Ovary (tissue), 9 donors: ENCODE measurements around the gene TENM3. TPM values are rescaled to one million over a fixed set of nuclear protein-coding genes. Genes with fewer than 3 reads are reported as not detected.

Source experiments
- DNase-seq, 5 donors: peaks; one replicate each; pipeline ENCODE4 v3.0.0-alpha.2; 2019 to 2020
- H3K27ac ChIP-seq, 2 donors: fragments of 200-600 bp; one replicate each; pipeline versions ENCODE4 v1.5.1 to v1.8.0; 2019 to 2022
- H3K27me3 ChIP-seq: fragments of 200-600 bp; one replicate; pipeline ENCODE4 v1.8.0; 2022
- H3K36me3 ChIP-seq: fragments of 200-600 bp; sonication (generic); one replicate; pipeline ENCODE4 v1.5.1; 2019
- H3K4me1 ChIP-seq: one replicate; pipeline ENCODE4 v1.8.1; 2013; ENCODE audit warnings: mild to moderate bottlenecking, moderate library complexity; ENCODE audit not compliant: insufficient read depth
- H3K4me3 ChIP-seq: fragments of 200-600 bp; sonication (generic); one replicate; pipeline ENCODE4 v1.5.1; 2017
- H3K9me3 ChIP-seq, 2 donors: fragments of 200-600 bp in 1 of 2; sonication (generic) in 1 of 2; one replicate each; pipeline versions ENCODE4 v1.5.1 to v1.8.1; 2013 to 2019; ENCODE audit warnings: mild to moderate bottlenecking in 1 of 2, moderate library complexity in 1 of 2
- EP300 ChIP-seq: sonication (generic); formaldehyde crosslinking; IDR thresholded peaks from one replicate; pipeline ENCODE4 v1.6.1; 2017; ENCODE audit warnings: antibody characterized with exemption
- POLR2A ChIP-seq: fragments of 450-650 bp; IDR thresholded peaks from one replicate; pipeline ENCODE4 v1.6.1; 2017; ENCODE audit warnings: antibody characterized with exemption, mild to moderate bottlenecking, moderate library complexity
- WGBS, 3 donors: extraction: QIAGEN DNeasy Blood & Tissue Kit in 1 of 3; methylation state at CpG; one replicate each; pipeline versions ENCODE4 v1.1.5 to v1.1.7; 2013 to 2017; 5-methylcytosine and 5-hydroxymethylcytosine counted together
- intact Hi-C, 4 donors: fragments of 100-400 bp; cut with DNase I; formaldehyde crosslinking; loops; one replicate each; pipeline versions ENCODE4 v1.11.0 to v1.15.1; 2022 to 2023
- polyA plus RNA-seq, 2 donors: library from polyadenylated mRNA; stranded (reverse); fragments of 200-250 nt in 1 of 2; fragments of 350-450 nt in 1 of 2; fragmentation: Illumina TruSeq in 1 of 2; extraction: RNeasy Lipid Tissue Mini Kit (QIAGEN cat#74804) in 1 of 2; gene quantifications; one replicate each; pipeline ENCODE4 v1.2.3, GENCODE V29; 2013 to 2014
- total RNA-seq, 7 donors: library from RNA; depleted of rRNA in 2 of 7; stranded (reverse); fragments of >200 nt in 2 of 7; fragmentation: NEBNext Ultra II Directional in 3 of 7; extraction: Animal tissue kit (Norgen Biotek cat#: 25700) in 3 of 7; gene quantifications; one replicate each; pipeline versions ENCODE4 v1.1.0 to v1.2.4, GENCODE V29; 2016 to 2023
- TF ChIP-seq, protein P1 (sequence below), 3 donors: fragments of 450-650 bp in 2 of 3; fragments of 200-600 bp in 1 of 3; IDR thresholded peaks; one replicate each; pipeline versions ENCODE4 v1.5.1 to v1.8.0; 2016 to 2022; ENCODE audit warnings: antibody characterized with exemption in 3 of 3, mild to moderate bottlenecking in 1 of 3
- donor health status: DM: no; HTN: no; CAD: no; lungs with moderate emphysema.
- donor health status: DM: no; HTN: no; CAD: no.
- donor health status: Bipolar disorder and iron deficiency.
- donor health status: DM: yes; HTN: yes; CAD: no.
- donor health status: DM: no; HTN: no; CAD: no.
- donor health status: DM: yes; HTN: yes; CAD: no.

TENM3 gene
- total and polyA plus RNA-seq, 9 donors = 0.82 to 16.1 (median 5.7) TPM

DNA sequence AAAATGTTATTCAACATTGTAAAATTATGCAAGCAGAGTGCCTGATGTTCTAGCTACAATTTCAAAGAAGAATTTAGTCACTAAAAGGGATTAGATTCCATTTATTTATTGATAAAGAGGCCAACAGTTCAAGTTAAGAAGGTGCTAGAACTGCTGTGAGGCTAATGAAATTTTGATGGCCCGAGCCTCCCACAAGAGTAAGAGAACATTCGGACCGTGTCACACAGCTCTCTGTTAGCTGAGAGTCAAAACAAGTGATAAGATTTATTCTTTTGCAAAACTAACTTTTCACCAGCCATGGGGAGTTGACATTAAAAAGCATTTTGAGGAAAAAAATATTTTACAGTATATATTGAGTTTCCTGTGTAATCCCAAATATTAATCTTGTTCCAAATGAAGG is 106.8 kb downstream of the TENM3 start:
- DNase-seq = no peak
- Histone ChIP-seq H3K27ac (no peak overlapping the region), H3K9me3 (no peaks in the 10 kb centered on the region), H3K36me3 (no peaks in the 10 kb centered on the region), H3K4me3 (no peak overlapping the region), H3K27me3 (no peaks in the 10 kb centered on the region), H3K4me1 (no peaks in the 10 kb centered on the region)
- intact Hi-C loops = no loop called here
- WGBS, 3 donors = 6 to 28% (median 6%) methylated on average over 3 of the region's 3 CpGs
- TF ChIP-seq EP300 (no peak), POLR2A (no peak)
- TF ChIP-seq, protein P1, sequence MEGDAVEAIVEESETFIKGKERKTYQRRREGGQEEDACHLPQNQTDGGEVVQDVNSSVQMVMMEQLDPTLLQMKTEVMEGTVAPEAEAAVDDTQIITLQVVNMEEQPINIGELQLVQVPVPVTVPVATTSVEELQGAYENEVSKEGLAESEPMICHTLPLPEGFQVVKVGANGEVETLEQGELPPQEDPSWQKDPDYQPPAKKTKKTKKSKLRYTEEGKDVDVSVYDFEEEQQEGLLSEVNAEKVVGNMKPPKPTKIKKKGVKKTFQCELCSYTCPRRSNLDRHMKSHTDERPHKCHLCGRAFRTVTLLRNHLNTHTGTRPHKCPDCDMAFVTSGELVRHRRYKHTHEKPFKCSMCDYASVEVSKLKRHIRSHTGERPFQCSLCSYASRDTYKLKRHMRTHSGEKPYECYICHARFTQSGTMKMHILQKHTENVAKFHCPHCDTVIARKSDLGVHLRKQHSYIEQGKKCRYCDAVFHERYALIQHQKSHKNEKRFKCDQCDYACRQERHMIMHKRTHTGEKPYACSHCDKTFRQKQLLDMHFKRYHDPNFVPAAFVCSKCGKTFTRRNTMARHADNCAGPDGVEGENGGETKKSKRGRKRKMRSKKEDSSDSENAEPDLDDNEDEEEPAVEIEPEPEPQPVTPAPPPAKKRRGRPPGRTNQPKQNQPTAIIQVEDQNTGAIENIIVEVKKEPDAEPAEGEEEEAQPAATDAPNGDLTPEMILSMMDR (IDR thresholded peaks at IDR 0.05) = no peak

DNA sequence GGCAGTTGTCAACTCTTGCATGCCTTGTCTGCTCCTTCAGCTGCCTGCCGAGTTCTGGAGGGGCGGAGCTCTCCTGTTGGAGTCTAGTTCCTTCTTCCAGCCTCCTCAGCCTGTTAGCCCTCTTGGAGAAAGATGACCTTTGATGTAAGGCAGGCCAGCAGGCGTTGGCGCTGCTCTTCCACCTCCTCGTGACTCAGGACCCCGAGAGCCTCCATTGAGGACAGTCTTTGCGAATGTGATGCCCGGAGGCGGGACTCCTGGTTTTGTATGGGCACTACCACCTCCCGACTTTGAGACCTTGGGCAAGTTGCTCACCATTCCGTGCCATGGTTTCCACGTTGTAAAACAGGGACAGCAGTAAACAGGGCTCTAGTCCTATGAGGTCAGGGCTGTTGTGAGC is 108.3 kb downstream of the TENM3 start:
- WGBS, 3 donors = 86 to 91% (median 89%) methylated on average over 12 of the region's 12 CpGs
- H3K4me1 ChIP-seq = no peaks in the 10 kb centered on the region
- no peak for DNase-seq
- intact Hi-C loops = no loop called here
- no peaks in the 10 kb centered on the region for H3K9me3 ChIP-seq
- TF ChIP-seq EP300 = no peak
- no peak for TF ChIP-seq POLR2A
- TF ChIP-seq, protein P1 (IDR thresholded peaks at IDR 0.05) = no peak
- no peak overlapping the region for H3K27ac ChIP-seq
- no peaks in the 10 kb centered on the region for H3K27me3 ChIP-seq
- no peaks in the 10 kb centered on the region for H3K36me3 ChIP-seq
- H3K4me3 ChIP-seq = no peak overlapping the region

DNA sequence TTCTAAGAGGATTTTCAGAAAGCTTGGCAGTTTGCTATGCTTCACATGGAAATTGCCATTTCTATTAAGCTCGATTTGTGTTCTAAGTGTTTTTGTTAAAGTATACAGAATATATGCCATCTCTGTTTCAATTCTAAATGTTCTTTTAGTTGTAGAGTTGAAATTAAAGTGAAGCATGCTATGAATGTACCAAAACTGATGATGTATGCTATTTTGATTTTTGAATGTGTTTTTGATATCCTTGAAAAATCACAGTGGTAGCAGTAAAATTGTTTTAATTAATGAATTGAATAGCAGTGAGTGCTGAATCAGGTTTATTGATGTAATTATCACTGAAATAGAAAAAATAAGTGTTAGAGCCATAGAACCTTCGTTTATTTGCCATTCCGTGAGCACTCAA is 110.9 kb downstream of the TENM3 start:
- Histone ChIP-seq H3K36me3 (no peaks in the 10 kb centered on the region), H3K9me3 (no peaks in the 10 kb centered on the region), H3K27ac (no peak overlapping the region), H3K4me3 (no peak overlapping the region), H3K4me1 (no peaks in the 10 kb centered on the region), H3K27me3 (no peaks in the 10 kb centered on the region)
- 78 to 86% (median 85%) methylated on average over 3 of the region's 3 CpGs for WGBS, 3 donors
- no peak for DNase-seq
- intact Hi-C loops = no loop called here
- TF ChIP-seq EP300 (no peak), POLR2A (no peak)
- TF ChIP-seq, protein P1 (IDR thresholded peaks at IDR 0.05) = no peak

DNA sequence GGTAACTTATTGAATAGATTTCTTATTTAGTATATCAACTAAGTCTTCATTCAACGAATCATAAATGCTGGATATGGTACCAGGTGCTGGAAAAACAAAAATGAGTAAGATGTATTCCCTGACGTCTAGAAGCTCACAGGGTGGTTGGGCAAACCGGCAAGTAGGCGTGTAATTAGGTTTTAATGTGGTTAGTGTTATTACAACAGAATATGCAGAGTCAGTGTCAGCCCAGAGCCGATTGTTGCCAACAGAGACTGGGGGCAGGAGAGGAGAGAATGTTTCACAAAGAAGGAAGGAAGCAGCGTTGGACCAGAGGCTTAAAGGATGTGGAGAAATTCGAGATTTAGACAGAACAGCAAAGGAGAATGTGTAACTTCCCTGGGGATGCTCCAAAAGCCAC is 111.7 kb downstream of the TENM3 start:
- no peaks in the 10 kb centered on the region for H3K4me1 ChIP-seq
- no peak for DNase-seq
- H3K9me3 ChIP-seq = no peaks in the 10 kb centered on the region
- no peak for TF ChIP-seq POLR2A
- no peak for TF ChIP-seq EP300
- TF ChIP-seq, protein P1 (IDR thresholded peaks at IDR 0.05) = no peak
- intact Hi-C loops = no loop called here
- H3K27me3 ChIP-seq = no peaks in the 10 kb centered on the region
- no peak overlapping the region for H3K4me3 ChIP-seq
- 46 to 53% (median 48%) methylated on average over 7 of the region's 7 CpGs for WGBS, 3 donors
- H3K27ac ChIP-seq = no peak overlapping the region
- H3K36me3 ChIP-seq = no peaks in the 10 kb centered on the region

DNA sequence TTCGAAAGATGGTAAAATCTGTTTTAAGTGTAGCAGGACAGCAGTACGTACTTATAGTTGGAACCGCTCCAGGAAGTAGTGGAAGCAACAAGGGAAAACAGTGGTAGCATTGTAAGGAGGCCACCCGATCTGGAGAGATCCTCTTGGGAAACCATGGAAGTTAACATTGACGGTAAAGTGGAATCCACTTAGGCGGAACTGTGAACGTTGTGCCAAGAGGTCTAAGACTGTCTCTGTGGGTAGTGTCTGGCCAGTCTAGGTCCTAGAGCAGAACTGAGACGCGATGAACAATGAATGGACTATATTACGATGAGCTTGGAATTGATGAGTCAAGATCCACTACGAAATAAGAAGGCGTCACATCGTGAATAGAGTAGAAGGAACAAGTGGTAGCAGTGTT is 124.0 kb downstream of the TENM3 start:
- no peak for DNase-seq
- H3K4me1 ChIP-seq = no peaks in the 10 kb centered on the region
- 85 to 91% (median 91%) methylated on average over 13 of the region's 13 CpGs for WGBS, 3 donors
- H3K36me3 ChIP-seq = no peaks in the 10 kb centered on the region
- H3K9me3 ChIP-seq = no peaks in the 10 kb centered on the region
- intact Hi-C loops = no loop called here
- TF ChIP-seq, protein P1 (IDR thresholded peaks at IDR 0.05) = no peak
- TF ChIP-seq EP300 (no peak), POLR2A (no peak)
- no peak overlapping the region for H3K27ac ChIP-seq
- H3K4me3 ChIP-seq = no peak overlapping the region
- H3K27me3 ChIP-seq = no peaks in the 10 kb centered on the region
